Measurements from ENCODE around the gene TSPY1.
"Not testable (repeated sequence)": the region's sequence is repeated elsewhere in the genome, so short reads cannot be mapped to it uniquely, and the experiment has no call there.

- not testable (repeated sequence) for TF ChIP-seq POLR2AphosphoS5 (IDR thresholded peaks at IDR 0.05; ENCODE audit: low read depth, low read length); CTCF (IDR thresholded peaks at IDR 0.05)
These were observed 20.2 kb downstream of the TSPY1 start, which contains the start of gene TSPY9 for GRCh38 chrY:9486967-9487366.
